ENCODE data around the gene ARID1B. TPM values are rescaled to one million over a fixed set of nuclear protein-coding genes. Genes with fewer than 3 reads are reported as not detected.

The ARID1B gene
- total RNA-seq, 4 donors from 2014 or later, result 25.2 to 103 (median 59.5) TPM

GRCh38 chr6:156948277-156948676 lies 171.1 kb downstream of the ARID1B start:
- no peaks in the 10 kb centered on the region for H3K36me3 ChIP-seq
- no peak overlapping the region for H3K4me3 ChIP-seq
- TF ChIP-seq CTCF (IDR thresholded peaks at IDR 0.05) (no peak), POLR2A (IDR thresholded peaks at IDR 0.05) (no peak)
- peak overlapping the region in 1 of 4 donors; percentile 51 for H3K27ac ChIP-seq
- peaks cover 12 to 82% (median 19%) of the 10 kb centered on the region in 3 donors for H3K4me1 ChIP-seq
- WGBS, 2 donors, result 87 to 95% methylated on average over 4 to 6 of the region's 6 CpGs
- intact Hi-C loops (cut with DNase I), result no loop called here
- no peak for DNase-seq
- no peaks in the 10 kb centered on the region for H3K9me3 ChIP-seq
- no peaks in the 10 kb centered on the region for H3K27me3 ChIP-seq

GRCh38 chr6:156948807-156949206 lies 171.6 kb downstream of the ARID1B start:
- no peak for DNase-seq
- Histone ChIP-seq H3K4me3 (no peak overlapping the region), H3K27ac (peak overlapping the region in 3 of 4 donors; percentile 3 to 51 (median 30)), H3K27me3 (no peaks in the 10 kb centered on the region), H3K36me3 (no peaks in the 10 kb centered on the region), H3K9me3 (no peaks in the 10 kb centered on the region), H3K4me1 (peaks cover 13 to 82% (median 24%) of the 10 kb centered on the region in 3 donors)
- TF ChIP-seq CTCF (IDR thresholded peaks at IDR 0.05) (no peak), POLR2A (IDR thresholded peaks at IDR 0.05) (no peak)
- WGBS, 2 donors, result 50 to 75% methylated on average over 2 of the region's 2 CpGs
- intact Hi-C loops (cut with DNase I), result no loop called here

- no peaks in the 10 kb centered on the region for H3K27me3 ChIP-seq
- peak overlapping the region in 3 of 4 donors; percentile 3 to 51 (median 30) for H3K27ac ChIP-seq
- intact Hi-C loops (cut with DNase I), result no loop called here
- 18 to 31% methylated on average over 2 of the region's 2 CpGs for WGBS, 2 donors
- TF ChIP-seq CTCF (IDR thresholded peaks at IDR 0.05) (no peak), POLR2A (IDR thresholded peaks at IDR 0.05) (no peak)
- peaks cover 13 to 81% (median 25%) of the 10 kb centered on the region in 3 donors for H3K4me1 ChIP-seq
- no peaks in the 10 kb centered on the region for H3K36me3 ChIP-seq
- no peaks in the 10 kb centered on the region for H3K9me3 ChIP-seq
- H3K4me3 ChIP-seq, result no peak overlapping the region
- no peak for DNase-seq
Observed at GRCh38 chr6:156949376-156949775, 172.2 kb downstream of the ARID1B start.

- Histone ChIP-seq H3K4me1 (peaks cover 13 to 86% (median 25%) of the 10 kb centered on the region in 3 donors), H3K36me3 (no peaks in the 10 kb centered on the region), H3K4me3 (no peak overlapping the region), H3K27ac (no peak overlapping the region), H3K9me3 (no peaks in the 10 kb centered on the region), H3K27me3 (no peaks in the 10 kb centered on the region)
- DNase-seq, result no peak
- TF ChIP-seq POLR2A (IDR thresholded peaks at IDR 0.05) (no peak), CTCF (IDR thresholded peaks at IDR 0.05) (no peak)
- 83 to 90% methylated on average over 2 of the region's 2 CpGs for WGBS, 2 donors
- intact Hi-C loops (cut with DNase I), result no loop called here
Observed at GRCh38 chr6:156950084-156950483, 172.9 kb downstream of the ARID1B start.

GRCh38 chr6:156950531-156950930 lies 173.4 kb downstream of the ARID1B start:
- WGBS, 2 donors, result 82 to 88% methylated on average over 5 of the region's 5 CpGs
- no peaks in the 10 kb centered on the region for H3K9me3 ChIP-seq
- no peaks in the 10 kb centered on the region for H3K36me3 ChIP-seq
- no peak overlapping the region for H3K4me3 ChIP-seq
- TF ChIP-seq POLR2A (IDR thresholded peaks at IDR 0.05) (no peak), CTCF (IDR thresholded peaks at IDR 0.05) (no peak)
- intact Hi-C loops (cut with DNase I), result no loop called here
- no peak for DNase-seq
- H3K27me3 ChIP-seq, result no peaks in the 10 kb centered on the region
- no peak overlapping the region for H3K27ac ChIP-seq
- H3K4me1 ChIP-seq, result peaks cover 13 to 87% (median 24%) of the 10 kb centered on the region in 3 donors
